Cardiac fibroblast (primary cell): ENCODE data around the gene CLIC5.
A peak's percentile ranks its signal among the peaks of the same experiment; 100 is the strongest.

Experiments
- DNase-seq, 2 donors: peaks; one replicate each; pipeline versions ENCODE4 v3.0.0 to v3.0.0-alpha.2; 2010; ENCODE audit warnings: low read depth in 2 of 2
- H3K4me3 ChIP-seq, 2 donors: replicated peaks in 1 of 2; 1 replicate in 1 of 2; 2 replicates in 1 of 2; pipeline ENCODE4 v1.5.1; 2011; ENCODE audit warnings: low read depth in 2 of 2, low read length in 2 of 2, mild to moderate bottlenecking in 2 of 2, moderate library complexity in 1 of 2
- CTCF ChIP-seq: IDR thresholded peaks from one replicate; pipeline ENCODE4 v1.5.1; 2011; ENCODE audit warnings: low read depth, mild to moderate bottlenecking, low read length, inconsistent platforms

Gene CLIC5

GRCh38 chr6:45855642-45856394, 159.8 kb downstream of the CLIC5 start:
- no peak for DNase-seq
- H3K4me3 ChIP-seq = no peak overlapping the region
- no peak for TF ChIP-seq CTCF

GRCh38 chr6:45854149-45854742, 161.4 kb downstream of the CLIC5 start:
- H3K4me3 ChIP-seq = no peak overlapping the region
- no peak for DNase-seq
- TF ChIP-seq CTCF = no peak

- DNase-seq = no peak
- H3K4me3 ChIP-seq = no peak overlapping the region
- no peak for TF ChIP-seq CTCF
Observed at GRCh38 chr6:45851034-45851400, 164.6 kb downstream of the CLIC5 start.

- DNase-seq = peak in 1 of 2 donors; percentile 5
- TF ChIP-seq CTCF = no peak
- no peak overlapping the region for H3K4me3 ChIP-seq
Observed at GRCh38 chr6:45850378-45851033, 165.2 kb downstream of the CLIC5 start.

- TF ChIP-seq CTCF = no peak
- no peak overlapping the region for H3K4me3 ChIP-seq
- peak; percentile 40 to 59 for DNase-seq
Observed at GRCh38 chr6:45845567-45845966, 170.1 kb downstream of the CLIC5 start.

- H3K4me3 ChIP-seq = no peak overlapping the region
- TF ChIP-seq CTCF = no peak
- no peak for DNase-seq
Observed at GRCh38 chr6:45844986-45845385, 170.7 kb downstream of the CLIC5 start.
